ENCODE measurements around the gene ASCL4. TPM values are rescaled to one million over a fixed set of nuclear protein-coding genes. Genes with fewer than 3 reads are reported as not detected.

The ASCL4 gene
- polyA plus RNA-seq, 1 of the 3 experiments (the other 2 are of a cell fraction): not detected

GRCh38 chr12:107761502-107761904, 13.0 kb upstream of the ASCL4 start:
- Histone ChIP-seq H2AFZ (ENCODE audit: low read depth) (peak overlapping the region; percentile 100), H3K4me2 (peak overlapping the region; percentile 94), H3K9me2 (no peaks in the 10 kb centered on the region), H3K9me3 (no peaks in the 10 kb centered on the region), H3K9ac (peak overlapping the region; percentile 90), H3K4me3 (ENCODE audit: low read depth in 2 of 2, low read length in 1 of 2) (peak overlapping the region; percentile 72 to 89), H3F3A (replicated peaks; ENCODE audit: insufficient read depth) (peaks cover 4% of the 10 kb centered on the region), H4K20me1 (ENCODE audit: insufficient read depth) (peaks cover 24% of the 10 kb centered on the region), H3K79me2 (ENCODE audit: insufficient read depth) (peaks cover 41% of the 10 kb centered on the region), H3K36me3 (replicated peaks in 1 of 2; ENCODE audit: control insufficient read depth in 1 of 2, insufficient read depth in 2 of 2, low read length in 1 of 2) (peaks cover 16 to 21% of the 10 kb centered on the region in 2 experiments), H3K4me1 (ENCODE audit: control insufficient read depth in 1 of 2, insufficient read depth in 2 of 2, low read depth in 1 of 2, low read length in 1 of 2) (peaks cover 10 to 15% of the 10 kb centered on the region in 2 experiments; a peak in 2 of 4 replicates), H3K27ac (ENCODE audit: low read depth in 2 of 2, low read length in 1 of 2) (peak overlapping the region; percentile 39 to 66), H3K27me3 (ENCODE audit: insufficient read depth) (no peaks in the 10 kb centered on the region)
- ChIA-PET CTCF (interaction anchor here (0.7 to 9.0 kb wide), 8 partner anchors 13 to 142 kb away, joined by 3 to 68 read pairs (median 3); no protein-coding TSS in a partner anchor), POLR2A (no interaction called here)
- 4% methylated on average over 12 of the region's 12 CpGs for WGBS (ENCODE audit: low lambda C conversion rate)
- peak; percentile 46 for DNase-seq
- TF ChIP-seq SIN3A (IDR thresholded peaks at IDR 0.05; ENCODE audit: borderline replicate concordance, low read depth, low read length): peak; percentile 8; the same call in 1 of the 2 replicates
- TF ChIP-seq GABPA (IDR thresholded peaks at IDR 0.05; ENCODE audit: low read depth): no peak
- no peak for TF ChIP-seq EZH2phosphoT487 (IDR thresholded peaks at IDR 0.05; ENCODE audit: borderline replicate concordance, low read depth)

- WGBS (ENCODE audit: low lambda C conversion rate): 60% methylated on average over 1 of the region's 1 CpG
- peaks cover 4% of the 10 kb centered on the region for H3F3A ChIP-seq (replicated peaks; ENCODE audit: insufficient read depth)
- no peak for DNase-seq
- peaks cover 28% of the 10 kb centered on the region for H3K79me2 ChIP-seq (ENCODE audit: insufficient read depth)
- H3K4me3 ChIP-seq (ENCODE audit: low read depth in 2 of 2, low read length in 1 of 2): no peak overlapping the region
- H3K4me2 ChIP-seq: no peak overlapping the region
- H3K9ac ChIP-seq: no peak overlapping the region
- H4K20me1 ChIP-seq (ENCODE audit: insufficient read depth): peaks cover 11% of the 10 kb centered on the region
- peaks cover 2 to 12% of the 10 kb centered on the region in 2 experiments for H3K36me3 ChIP-seq (replicated peaks in 1 of 2; ENCODE audit: control insufficient read depth in 1 of 2, insufficient read depth in 2 of 2, low read length in 1 of 2)
- no peaks in the 10 kb centered on the region for H3K27me3 ChIP-seq (ENCODE audit: insufficient read depth)
- ChIA-PET CTCF (interaction anchor here (0.8 to 9.0 kb wide), 4 partner anchors 13 to 150 kb away, joined by 3 to 68 read pairs (median 6); no protein-coding TSS in a partner anchor), POLR2A (no interaction called here)
- peaks cover 4 to 15% of the 10 kb centered on the region in 2 experiments; a peak in 2 of 4 replicates for H3K4me1 ChIP-seq (ENCODE audit: control insufficient read depth in 1 of 2, insufficient read depth in 2 of 2, low read depth in 1 of 2, low read length in 1 of 2)
- no peak overlapping the region for H3K27ac ChIP-seq (ENCODE audit: low read depth in 2 of 2, low read length in 1 of 2)
- no peak overlapping the region for H2AFZ ChIP-seq (ENCODE audit: low read depth)
- no peaks in the 10 kb centered on the region for H3K9me3 ChIP-seq
- TF ChIP-seq ELF1 (IDR thresholded peaks at IDR 0.05): no peak
- TF ChIP-seq RXRA (IDR thresholded peaks at IDR 0.05; ENCODE audit: borderline replicate concordance, low read depth): no peak
- TF ChIP-seq NRF1 (IDR thresholded peaks at IDR 0.05; ENCODE audit: low read depth, low read length): no peak
- no peak for TF ChIP-seq USF2 (IDR thresholded peaks at IDR 0.05; ENCODE audit: borderline replicate concordance, low read depth, low read length)
- no peak for TF ChIP-seq TAF1 (IDR thresholded peaks at IDR 0.05; ENCODE audit: borderline replicate concordance, low read depth, low read length)
- TF ChIP-seq RAD21 (IDR thresholded peaks at IDR 0.05; ENCODE audit: low read length): no peak
- TF ChIP-seq NFIC (IDR thresholded peaks at IDR 0.05; ENCODE audit: borderline replicate concordance): no peak
- TF ChIP-seq FOXJ3 (CRISPR knock-in tag; IDR thresholded peaks at IDR 0.05): no peak
- TF ChIP-seq REST (IDR thresholded peaks at IDR 0.05; ENCODE audit: low read depth, low read length): no peak
- TF ChIP-seq IRF3 (IDR thresholded peaks at IDR 0.05; ENCODE audit: low read depth, low read length): no peak
- TF ChIP-seq, protein P1, sequence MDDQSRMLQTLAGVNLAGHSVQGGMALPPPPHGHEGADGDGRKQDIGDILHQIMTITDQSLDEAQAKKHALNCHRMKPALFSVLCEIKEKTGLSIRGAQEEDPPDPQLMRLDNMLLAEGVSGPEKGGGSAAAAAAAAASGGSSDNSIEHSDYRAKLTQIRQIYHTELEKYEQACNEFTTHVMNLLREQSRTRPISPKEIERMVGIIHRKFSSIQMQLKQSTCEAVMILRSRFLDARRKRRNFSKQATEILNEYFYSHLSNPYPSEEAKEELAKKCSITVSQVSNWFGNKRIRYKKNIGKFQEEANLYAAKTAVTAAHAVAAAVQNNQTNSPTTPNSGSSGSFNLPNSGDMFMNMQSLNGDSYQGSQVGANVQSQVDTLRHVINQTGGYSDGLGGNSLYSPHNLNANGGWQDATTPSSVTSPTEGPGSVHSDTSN (IDR thresholded peaks at IDR 0.05): no peak
- no peak for TF ChIP-seq YY1 (IDR thresholded peaks at IDR 0.05; ENCODE audit: low read depth)
- no peak for TF ChIP-seq TEAD4 (IDR thresholded peaks at IDR 0.05; ENCODE audit: borderline replicate concordance, insufficient read depth)
- TF ChIP-seq, protein P2, sequence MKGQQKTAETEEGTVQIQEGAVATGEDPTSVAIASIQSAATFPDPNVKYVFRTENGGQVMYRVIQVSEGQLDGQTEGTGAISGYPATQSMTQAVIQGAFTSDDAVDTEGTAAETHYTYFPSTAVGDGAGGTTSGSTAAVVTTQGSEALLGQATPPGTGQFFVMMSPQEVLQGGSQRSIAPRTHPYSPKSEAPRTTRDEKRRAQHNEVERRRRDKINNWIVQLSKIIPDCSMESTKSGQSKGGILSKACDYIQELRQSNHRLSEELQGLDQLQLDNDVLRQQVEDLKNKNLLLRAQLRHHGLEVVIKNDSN (IDR thresholded peaks at IDR 0.05; ENCODE audit: borderline replicate concordance, low read depth): no peak
- no peak for TF ChIP-seq EP300 (IDR thresholded peaks at IDR 0.05; ENCODE audit: borderline replicate concordance in 1 of 2, low read depth in 1 of 2, low read length in 1 of 2)
- TF ChIP-seq MEF2A (IDR thresholded peaks at IDR 0.05; ENCODE audit: borderline replicate concordance, low read depth): no peak
- no peak for TF ChIP-seq JUND (IDR thresholded peaks at IDR 0.05)
- no peak for TF ChIP-seq EZH2phosphoT487 (IDR thresholded peaks at IDR 0.05; ENCODE audit: borderline replicate concordance, low read depth)
- no peak for TF ChIP-seq TCF12 (IDR thresholded peaks at IDR 0.05)
- TF ChIP-seq RFX5 (IDR thresholded peaks at IDR 0.05; ENCODE audit: low read length): no peak
- H3K9me2 ChIP-seq: no peaks in the 10 kb centered on the region
Measured at GRCh38 chr12:107762874-107763273, 11.6 kb upstream of the ASCL4 start.
